Measurements from ENCODE around the gene NBEA.

The NBEA gene

GRCh38 chr13:35465371-35465770, 523.3 kb downstream of the NBEA start:
- Histone ChIP-seq H3K9me3 (ENCODE audit: control insufficient read depth, insufficient read depth, low read depth, low read length) (no peaks in the 10 kb centered on the region), H3K27me3 (ENCODE audit: control insufficient read depth, insufficient read depth, low read length) (peaks cover 13% of the 10 kb centered on the region), H3K27ac (ENCODE audit: low read depth, low read length) (no peak overlapping the region), H3K36me3 (ENCODE audit: control insufficient read depth, insufficient read depth, low read length) (no peaks in the 10 kb centered on the region), H3K9ac (ENCODE audit: low read length) (no peak overlapping the region), H3K4me3 (ENCODE audit: low read depth, low read length) (no peak overlapping the region), H3K4me1 (ENCODE audit: control insufficient read depth, insufficient read depth, low read length) (peaks cover 5% of the 10 kb centered on the region; the same call in 1 of the 2 replicates)

- no peak overlapping the region for H3K4me3 ChIP-seq (ENCODE audit: low read depth, low read length)
- peaks cover 19% of the 10 kb centered on the region for H3K4me1 ChIP-seq (ENCODE audit: control insufficient read depth, insufficient read depth, low read length)
- no peaks in the 10 kb centered on the region for H3K36me3 ChIP-seq (ENCODE audit: control insufficient read depth, insufficient read depth, low read length)
- H3K27me3 ChIP-seq (ENCODE audit: control insufficient read depth, insufficient read depth, low read length) = peaks cover 41% of the 10 kb centered on the region
- H3K27ac ChIP-seq (ENCODE audit: low read depth, low read length) = no peak overlapping the region
- no peak overlapping the region for H3K9ac ChIP-seq (ENCODE audit: low read length)
- H3K9me3 ChIP-seq (ENCODE audit: control insufficient read depth, insufficient read depth, low read depth, low read length) = no peaks in the 10 kb centered on the region
These were observed 526.1 kb downstream of the NBEA start for GRCh38 chr13:35468195-35468594.

- Histone ChIP-seq H3K4me1 (ENCODE audit: control insufficient read depth, insufficient read depth, low read length) (peaks cover 25% of the 10 kb centered on the region), H3K27me3 (ENCODE audit: control insufficient read depth, insufficient read depth, low read length) (peaks cover 59% of the 10 kb centered on the region), H3K9me3 (ENCODE audit: control insufficient read depth, insufficient read depth, low read depth, low read length) (no peaks in the 10 kb centered on the region), H3K27ac (ENCODE audit: low read depth, low read length) (no peak overlapping the region), H3K4me3 (ENCODE audit: low read depth, low read length) (peak overlapping the region; percentile 89), H3K9ac (ENCODE audit: low read length) (no peak overlapping the region), H3K36me3 (ENCODE audit: control insufficient read depth, insufficient read depth, low read length) (no peaks in the 10 kb centered on the region)
These were observed 527.9 kb downstream of the NBEA start for GRCh38 chr13:35469806-35470525.

- Histone ChIP-seq H3K4me3 (ENCODE audit: low read depth, low read length) (peak overlapping the region; percentile 89), H3K27ac (ENCODE audit: low read depth, low read length) (no peak overlapping the region), H3K36me3 (ENCODE audit: control insufficient read depth, insufficient read depth, low read length) (no peaks in the 10 kb centered on the region), H3K27me3 (ENCODE audit: control insufficient read depth, insufficient read depth, low read length) (peaks cover 69% of the 10 kb centered on the region), H3K9me3 (ENCODE audit: control insufficient read depth, insufficient read depth, low read depth, low read length) (no peaks in the 10 kb centered on the region), H3K9ac (ENCODE audit: low read length) (peak overlapping the region; percentile 79), H3K4me1 (ENCODE audit: control insufficient read depth, insufficient read depth, low read length) (peaks cover 35% of the 10 kb centered on the region)
These were observed 528.9 kb downstream of the NBEA start for GRCh38 chr13:35470671-35471661.

- Histone ChIP-seq H3K27me3 (ENCODE audit: control insufficient read depth, insufficient read depth, low read length) (peaks cover 77% of the 10 kb centered on the region), H3K9ac (ENCODE audit: low read length) (no peak overlapping the region), H3K4me3 (ENCODE audit: low read depth, low read length) (peak overlapping the region; percentile 89), H3K9me3 (ENCODE audit: control insufficient read depth, insufficient read depth, low read depth, low read length) (no peaks in the 10 kb centered on the region), H3K36me3 (ENCODE audit: control insufficient read depth, insufficient read depth, low read length) (no peaks in the 10 kb centered on the region), H3K4me1 (ENCODE audit: control insufficient read depth, insufficient read depth, low read length) (peaks cover 43% of the 10 kb centered on the region), H3K27ac (ENCODE audit: low read depth, low read length) (no peak overlapping the region)
These were observed 529.7 kb downstream of the NBEA start for GRCh38 chr13:35471706-35472322.

GRCh38 chr13:35472323-35472881, 530.3 kb downstream of the NBEA start:
- Histone ChIP-seq H3K27me3 (ENCODE audit: control insufficient read depth, insufficient read depth, low read length) (peaks cover 83% of the 10 kb centered on the region), H3K4me1 (ENCODE audit: control insufficient read depth, insufficient read depth, low read length) (peaks cover 45% of the 10 kb centered on the region), H3K36me3 (ENCODE audit: control insufficient read depth, insufficient read depth, low read length) (no peaks in the 10 kb centered on the region), H3K27ac (ENCODE audit: low read depth, low read length) (no peak overlapping the region), H3K4me3 (ENCODE audit: low read depth, low read length) (peak overlapping the region; percentile 89), H3K9me3 (ENCODE audit: control insufficient read depth, insufficient read depth, low read depth, low read length) (no peaks in the 10 kb centered on the region), H3K9ac (ENCODE audit: low read length) (no peak overlapping the region)

GRCh38 chr13:35473206-35473775, 531.2 kb downstream of the NBEA start:
- no peaks in the 10 kb centered on the region for H3K9me3 ChIP-seq (ENCODE audit: control insufficient read depth, insufficient read depth, low read depth, low read length)
- peaks cover 52% of the 10 kb centered on the region for H3K4me1 ChIP-seq (ENCODE audit: control insufficient read depth, insufficient read depth, low read length)
- H3K9ac ChIP-seq (ENCODE audit: low read length) = no peak overlapping the region
- H3K36me3 ChIP-seq (ENCODE audit: control insufficient read depth, insufficient read depth, low read length) = no peaks in the 10 kb centered on the region
- H3K4me3 ChIP-seq (ENCODE audit: low read depth, low read length) = no peak overlapping the region
- H3K27me3 ChIP-seq (ENCODE audit: control insufficient read depth, insufficient read depth, low read length) = peaks cover 92% of the 10 kb centered on the region
- H3K27ac ChIP-seq (ENCODE audit: low read depth, low read length) = no peak overlapping the region

- peaks cover 97% of the 10 kb centered on the region for H3K27me3 ChIP-seq (ENCODE audit: control insufficient read depth, insufficient read depth, low read length)
- H3K27ac ChIP-seq (ENCODE audit: low read depth, low read length) = no peak overlapping the region
- H3K36me3 ChIP-seq (ENCODE audit: control insufficient read depth, insufficient read depth, low read length) = no peaks in the 10 kb centered on the region
- no peak overlapping the region for H3K4me3 ChIP-seq (ENCODE audit: low read depth, low read length)
- no peak overlapping the region for H3K9ac ChIP-seq (ENCODE audit: low read length)
- peaks cover 52% of the 10 kb centered on the region for H3K4me1 ChIP-seq (ENCODE audit: control insufficient read depth, insufficient read depth, low read length)
- H3K9me3 ChIP-seq (ENCODE audit: control insufficient read depth, insufficient read depth, low read depth, low read length) = no peaks in the 10 kb centered on the region
These were observed 531.7 kb downstream of the NBEA start for GRCh38 chr13:35473802-35474201.

- no peaks in the 10 kb centered on the region for H3K36me3 ChIP-seq (ENCODE audit: control insufficient read depth, insufficient read depth, low read length)
- no peaks in the 10 kb centered on the region for H3K9me3 ChIP-seq (ENCODE audit: control insufficient read depth, insufficient read depth, low read depth, low read length)
- H3K27ac ChIP-seq (ENCODE audit: low read depth, low read length) = no peak overlapping the region
- no peak overlapping the region for H3K9ac ChIP-seq (ENCODE audit: low read length)
- peak overlapping the region; percentile 60 for H3K4me3 ChIP-seq (ENCODE audit: low read depth, low read length)
- peaks cover 60% of the 10 kb centered on the region for H3K4me1 ChIP-seq (ENCODE audit: control insufficient read depth, insufficient read depth, low read length)
- peaks cover 100% of the 10 kb centered on the region for H3K27me3 ChIP-seq (ENCODE audit: control insufficient read depth, insufficient read depth, low read length)
These were observed 532.6 kb downstream of the NBEA start for GRCh38 chr13:35474496-35475211.
